ENCODE data around the gene CAVIN2.

GRCh38 chr2:191848771-191849767 is 2.2 kb upstream of the CAVIN2 start:
- TF ChIP-seq CTCF (conservative IDR thresholded peaks at IDR 0.05; ENCODE audit: low read length) (no peak), EZH2phosphoT487 (IDR thresholded peaks at IDR 0.05; ENCODE audit: borderline replicate concordance) (no peak)
